NT2/D1 (cell line): Measurements from ENCODE around the gene MAP4K1.

Experiments used
- SUZ12 ChIP-seq: IDR thresholded peaks from 2 replicates; pipeline ENCODE4 v1.6.1; 2011; ENCODE audit not compliant: insufficient read length, insufficient read depth; ENCODE audit errors: extremely low read depth
- ZNF274 ChIP-seq: IDR thresholded peaks from 2 replicates; pipeline ENCODE4 v1.6.1; 2011; ENCODE audit warnings: mild to moderate bottlenecking, low read depth, low read length

GRCh38 chr19:38632476-38633213, 14.9 kb upstream of the MAP4K1 start:
- TF ChIP-seq ZNF274 (no peak), SUZ12 (no peak)
